Thymus (tissue), 11 donors: Measurements from ENCODE around the gene LRRFIP1. TPM values are rescaled to one million over a fixed set of nuclear protein-coding genes. Genes with fewer than 3 reads are reported as not detected.
"Not testable (repeated sequence)": the region's sequence is repeated elsewhere in the genome, so short reads cannot be mapped to it uniquely, and the experiment has no call there.

Experiments used
- DNase-seq, 9 donors: peaks; one replicate each; pipeline ENCODE4 v3.0.0-alpha.2; 2013; ENCODE audit warnings: low spot score in 9 of 9, low read depth in 6 of 9, missing footprints in 1 of 9
- H3K27ac ChIP-seq, 2 donors: one replicate each; pipeline ENCODE4 v1.5.1; 2013; ENCODE audit warnings: control low read depth in 1 of 2, low read depth in 1 of 2, low read length in 1 of 2, mild to moderate bottlenecking in 1 of 2, moderate library complexity in 1 of 2
- H3K27me3 ChIP-seq, 2 donors: one replicate each; pipeline ENCODE4 v1.5.1; 2013; ENCODE audit warnings: low read length in 1 of 2; ENCODE audit not compliant: control insufficient read depth in 2 of 2, insufficient read depth in 1 of 2
- H3K36me3 ChIP-seq, 2 donors: one replicate each; pipeline ENCODE4 v1.5.1; 2013; ENCODE audit warnings: low read length in 1 of 2, mild to moderate bottlenecking in 1 of 2, moderate library complexity in 1 of 2; ENCODE audit not compliant: control insufficient read depth in 2 of 2, insufficient read depth in 2 of 2
- H3K4me1 ChIP-seq, 2 donors: one replicate each; pipeline ENCODE4 v1.5.1; 2013; ENCODE audit warnings: low read length in 2 of 2; ENCODE audit not compliant: control insufficient read depth in 2 of 2, insufficient read depth in 2 of 2
- H3K4me3 ChIP-seq, 2 donors: one replicate each; pipeline ENCODE4 v1.5.1; 2013; ENCODE audit warnings: low read length in 2 of 2, control low read depth in 1 of 2, mild to moderate bottlenecking in 1 of 2
- H3K9me3 ChIP-seq, 2 donors: one replicate each; pipeline ENCODE4 v1.5.1; 2013; ENCODE audit warnings: low read length in 1 of 2, mild to moderate bottlenecking in 1 of 2; ENCODE audit not compliant: control insufficient read depth in 2 of 2, insufficient read depth in 1 of 2
- WGBS: extraction: QIAGEN DNeasy Blood & Tissue Kit; methylation state at CpG from one replicate; pipeline ENCODE4 v1.1.7; 2013; 5-methylcytosine and 5-hydroxymethylcytosine counted together
- polyA plus RNA-seq: library from polyadenylated mRNA; stranded (reverse); fragments of 200-250 nt; gene quantifications from one replicate; pipeline ENCODE4 v1.2.3, GENCODE V29; 2013
- total RNA-seq: library from RNA; stranded (reverse); fragments of 120-200 nt; gene quantifications from one replicate; pipeline ENCODE4 v1.2.4, GENCODE V29; 2013
- donor health status: healthy.

LRRFIP1 gene
- total and polyA plus RNA-seq, 2 donors, result 31.0 to 62.6 TPM

- peak overlapping the region in 1 of 2 donors; percentile 46 for H3K27ac ChIP-seq
- peaks cover 20 to 21% of the 10 kb centered on the region in 2 donors for H3K36me3 ChIP-seq
- no peaks in the 10 kb centered on the region for H3K27me3 ChIP-seq
- no peaks in the 10 kb centered on the region for H3K9me3 ChIP-seq
- 62% methylated on average over 18 of the region's 18 CpGs for WGBS
- DNase-seq, result peak in 8 of 9 donors; percentile 28 to 71 (median 41)
- no peaks in the 10 kb centered on the region for H3K4me1 ChIP-seq
- H3K4me3 ChIP-seq, result no peak overlapping the region
Observed at GRCh38 chr2:237744613-237745249, 117.3 kb downstream of the LRRFIP1 start.

GRCh38 chr2:237745250-237745613 is 117.8 kb downstream of the LRRFIP1 start:
- WGBS, result 73% methylated on average over 5 of the region's 5 CpGs
- H3K36me3 ChIP-seq, result peaks cover 25 to 26% of the 10 kb centered on the region in 2 donors
- no peaks in the 10 kb centered on the region for H3K27me3 ChIP-seq
- no peak overlapping the region for H3K27ac ChIP-seq
- no peak for DNase-seq
- H3K9me3 ChIP-seq, result no peaks in the 10 kb centered on the region
- no peak overlapping the region for H3K4me3 ChIP-seq
- no peaks in the 10 kb centered on the region for H3K4me1 ChIP-seq

DNA sequence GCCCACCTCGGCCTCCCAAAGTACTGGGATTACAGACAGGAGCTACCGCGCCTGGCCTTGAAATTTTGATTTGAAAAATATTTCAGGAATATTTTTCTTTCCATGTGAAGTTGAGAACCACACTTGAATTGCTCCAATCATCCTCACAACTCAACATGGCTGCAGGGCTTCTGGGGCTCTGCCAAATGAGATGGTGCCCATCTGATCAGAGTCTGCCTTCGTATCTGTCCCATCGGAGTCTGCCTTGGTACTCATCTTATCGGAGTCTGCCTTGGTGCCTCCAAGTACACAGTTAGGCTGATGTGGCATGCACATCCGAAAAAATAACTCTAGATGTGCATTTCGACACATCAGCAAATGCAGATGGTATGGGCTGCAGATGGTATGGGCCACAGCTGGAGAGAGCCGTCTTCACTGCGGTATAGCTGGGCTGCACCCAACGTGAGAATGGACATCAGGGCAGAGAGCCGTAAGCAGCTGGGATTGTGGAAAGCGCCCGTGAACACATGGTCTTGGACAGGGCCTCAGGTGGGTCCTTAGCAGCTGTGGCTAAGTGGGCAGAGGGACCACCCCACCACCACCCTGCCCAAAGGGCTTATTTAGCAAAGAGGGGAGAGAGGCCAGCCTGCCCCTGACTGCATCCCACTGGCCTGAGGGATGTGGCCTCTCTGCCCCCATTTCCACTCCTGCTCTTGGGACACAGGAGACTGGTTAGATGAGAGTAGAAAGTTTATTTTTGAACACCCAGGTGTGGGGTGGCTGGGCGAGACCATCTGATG is 119.1 kb downstream of the LRRFIP1 start:
- Histone ChIP-seq H3K4me1 (no peaks in the 10 kb centered on the region), H3K27ac (no peak overlapping the region), H3K27me3 (no peaks in the 10 kb centered on the region), H3K4me3 (no peak overlapping the region), H3K9me3 (no peaks in the 10 kb centered on the region), H3K36me3 (peaks cover 32 to 36% of the 10 kb centered on the region in 2 donors)
- WGBS, result 99% methylated on average over 15 of the region's 15 CpGs
- no peak for DNase-seq

GRCh38 chr2:237747189-237747588 is 119.8 kb downstream of the LRRFIP1 start:
- no peaks in the 10 kb centered on the region for H3K9me3 ChIP-seq
- WGBS, result 98% methylated on average over 9 of the region's 9 CpGs
- DNase-seq, result no peak

GRCh38 chr2:237749002-237749401 is 121.6 kb downstream of the LRRFIP1 start:
- no peak overlapping the region for H3K4me3 ChIP-seq
- no peaks in the 10 kb centered on the region for H3K27me3 ChIP-seq
- no peak overlapping the region for H3K27ac ChIP-seq
- no peak for DNase-seq
- peaks cover 51 to 53% of the 10 kb centered on the region in 2 donors for H3K36me3 ChIP-seq
- no peaks in the 10 kb centered on the region for H3K9me3 ChIP-seq
- 98% methylated on average over 11 of the region's 11 CpGs for WGBS
- no peaks in the 10 kb centered on the region for H3K4me1 ChIP-seq

More at GRCh38 chr2:237747189-237747588, 119.8 kb downstream of the LRRFIP1 start:
- Histone ChIP-seq H3K27me3 (no peaks in the 10 kb centered on the region), H3K27ac (no peak overlapping the region), H3K4me1 (no peaks in the 10 kb centered on the region), H3K4me3 (no peak overlapping the region), H3K36me3 (peaks cover 38 to 43% of the 10 kb centered on the region in 2 donors)

GRCh38 chr2:237749961-237750360 is 122.6 kb downstream of the LRRFIP1 start:
- Histone ChIP-seq H3K27ac (no peak overlapping the region), H3K4me1 (no peaks in the 10 kb centered on the region), H3K27me3 (no peaks in the 10 kb centered on the region), H3K36me3 (peaks cover 58% of the 10 kb centered on the region in 2 donors), H3K4me3 (no peak overlapping the region), H3K9me3 (no peaks in the 10 kb centered on the region)
- no peak for DNase-seq
- WGBS, result 97% methylated on average over 2 of the region's 2 CpGs

DNA sequence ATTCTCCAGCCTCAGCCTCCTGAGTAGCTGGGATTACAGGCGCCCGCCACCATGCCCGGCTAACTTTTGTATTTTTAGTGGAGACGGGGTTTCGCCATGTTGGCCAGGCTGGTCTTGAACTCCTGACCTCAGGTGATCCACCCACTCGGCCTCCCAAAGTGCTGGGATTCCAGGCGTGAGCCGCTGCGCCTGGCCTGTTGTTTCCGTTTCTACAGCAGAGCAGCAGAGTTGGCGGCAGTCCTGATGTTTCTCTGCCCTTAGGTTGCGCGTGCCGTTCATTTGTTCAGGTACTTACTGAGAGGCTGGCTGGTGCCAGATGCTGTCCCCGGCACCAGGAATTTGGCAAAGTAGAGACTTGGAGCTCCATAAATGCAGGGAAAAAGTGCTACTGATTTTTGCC is 123.1 kb downstream of the LRRFIP1 start:
- H3K27ac ChIP-seq, H3K4me3 ChIP-seq, H3K4me1 ChIP-seq, H3K27me3 ChIP-seq, DNase-seq, H3K9me3 ChIP-seq: not testable (repeated sequence)
- 98% methylated on average over 15 of the region's 15 CpGs for WGBS
- peaks cover 63% of the 10 kb centered on the region in 2 donors for H3K36me3 ChIP-seq

DNA sequence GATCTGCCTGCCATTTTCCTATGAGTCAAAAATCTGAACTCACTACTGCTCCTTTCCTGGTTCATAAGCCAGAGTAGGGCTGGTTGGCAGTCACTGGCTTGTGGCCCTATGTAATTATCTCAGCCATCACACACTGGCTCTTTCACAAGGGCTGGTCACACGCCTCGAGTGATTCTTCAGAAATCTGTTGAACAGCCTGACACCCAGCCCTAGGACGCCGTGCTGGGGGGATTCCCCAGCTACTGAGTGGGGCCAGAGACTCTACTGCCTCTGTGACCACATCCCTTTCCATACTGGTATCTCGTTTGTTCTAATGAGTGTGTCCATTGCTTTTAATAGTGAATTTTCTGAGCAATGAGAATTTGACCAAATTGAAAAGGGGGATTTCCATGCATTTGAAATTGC is 125.4 kb downstream of the LRRFIP1 start:
- no peaks in the 10 kb centered on the region for H3K27me3 ChIP-seq
- DNase-seq, result no peak
- 85% methylated on average over 5 of the region's 5 CpGs for WGBS
- no peak overlapping the region for H3K27ac ChIP-seq
- H3K4me3 ChIP-seq, result no peak overlapping the region
- H3K4me1 ChIP-seq, result no peaks in the 10 kb centered on the region
- no peaks in the 10 kb centered on the region for H3K9me3 ChIP-seq
- H3K36me3 ChIP-seq, result peaks cover 75 to 82% of the 10 kb centered on the region in 2 donors

DNA sequence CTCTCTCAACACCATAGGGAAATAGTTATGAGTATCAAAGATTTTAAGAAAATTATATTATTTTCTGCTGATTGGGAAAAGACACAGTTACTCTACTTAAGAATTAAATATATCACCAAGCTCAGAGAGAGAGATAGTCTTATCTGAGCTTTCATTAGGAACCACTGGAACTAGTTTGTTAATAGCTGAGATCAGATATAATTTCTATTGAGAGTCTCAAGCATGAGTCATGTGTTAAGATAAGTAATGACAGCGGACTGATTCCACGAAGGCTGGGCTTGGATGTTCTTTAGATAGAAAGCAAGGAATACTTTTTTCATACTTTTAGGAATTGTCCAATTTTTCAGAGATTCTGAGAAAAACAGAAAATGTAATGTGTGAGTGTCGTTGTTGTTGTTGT is 126.8 kb downstream of the LRRFIP1 start:
- Histone ChIP-seq H3K4me1 (no peaks in the 10 kb centered on the region), H3K27ac (no peak overlapping the region), H3K27me3 (no peaks in the 10 kb centered on the region), H3K9me3 (no peaks in the 10 kb centered on the region), H3K4me3 (no peak overlapping the region), H3K36me3 (peaks cover 68 to 78% of the 10 kb centered on the region in 2 donors)
- WGBS, result 99% methylated on average over 3 of the region's 3 CpGs
- no peak for DNase-seq
